ENCODE data around the gene TRIO.

DNA sequence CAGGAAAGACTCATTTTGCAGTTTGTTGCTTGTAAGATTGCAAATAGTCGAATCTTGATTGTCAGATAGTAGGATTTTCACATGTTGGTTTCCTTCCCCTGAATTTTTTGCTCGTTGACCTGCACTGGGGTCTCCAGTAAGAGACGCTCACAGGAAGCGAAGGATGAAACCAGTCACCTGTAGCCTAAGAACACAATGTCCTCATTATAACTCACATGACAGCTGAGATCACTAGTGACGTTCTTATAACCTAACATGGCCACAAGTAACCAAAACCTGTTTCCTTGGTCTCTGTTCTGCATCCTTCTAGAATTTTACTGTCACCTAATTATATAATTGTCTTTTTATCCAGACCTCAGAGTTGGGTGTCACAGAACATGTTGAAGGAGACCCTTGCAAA is 257.5 kb downstream of the TRIO start:
- no peak for TF ChIP-seq POLR2A (IDR thresholded peaks at IDR 0.05)
- TF ChIP-seq, protein P1, sequence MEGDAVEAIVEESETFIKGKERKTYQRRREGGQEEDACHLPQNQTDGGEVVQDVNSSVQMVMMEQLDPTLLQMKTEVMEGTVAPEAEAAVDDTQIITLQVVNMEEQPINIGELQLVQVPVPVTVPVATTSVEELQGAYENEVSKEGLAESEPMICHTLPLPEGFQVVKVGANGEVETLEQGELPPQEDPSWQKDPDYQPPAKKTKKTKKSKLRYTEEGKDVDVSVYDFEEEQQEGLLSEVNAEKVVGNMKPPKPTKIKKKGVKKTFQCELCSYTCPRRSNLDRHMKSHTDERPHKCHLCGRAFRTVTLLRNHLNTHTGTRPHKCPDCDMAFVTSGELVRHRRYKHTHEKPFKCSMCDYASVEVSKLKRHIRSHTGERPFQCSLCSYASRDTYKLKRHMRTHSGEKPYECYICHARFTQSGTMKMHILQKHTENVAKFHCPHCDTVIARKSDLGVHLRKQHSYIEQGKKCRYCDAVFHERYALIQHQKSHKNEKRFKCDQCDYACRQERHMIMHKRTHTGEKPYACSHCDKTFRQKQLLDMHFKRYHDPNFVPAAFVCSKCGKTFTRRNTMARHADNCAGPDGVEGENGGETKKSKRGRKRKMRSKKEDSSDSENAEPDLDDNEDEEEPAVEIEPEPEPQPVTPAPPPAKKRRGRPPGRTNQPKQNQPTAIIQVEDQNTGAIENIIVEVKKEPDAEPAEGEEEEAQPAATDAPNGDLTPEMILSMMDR (IDR thresholded peaks at IDR 0.05), result no peak

Data from transverse colon (tissue), 3 donors.